OCI-LY1 (cell line): ENCODE data around the gene MX2.

Experiments
- CTCF ChIP-seq: fragments of 200-600 bp; sonication (generic), shearing (Covaris generic); IDR thresholded peaks from 2 replicates; pipeline ENCODE4 v1.5.1; 2017; ENCODE audit warnings: mild to moderate bottlenecking, antibody characterized with exemption, low read length, moderate library complexity, mixed read lengths
- EZH2 ChIP-seq: fragments of 200-600 bp; sonication (generic), shearing (Covaris generic); IDR thresholded peaks from 2 replicates; pipeline ENCODE4 v1.8.0; 2017; ENCODE audit warnings: borderline replicate concordance, mixed run types, mild to moderate bottlenecking, antibody characterized with exemption, low read length, moderate library complexity, mixed read lengths

GRCh38 chr21:41410767-41411448 is 49.1 kb downstream of the MX2 start:
- TF ChIP-seq CTCF (no peak), EZH2 (no peak)
